ENCODE measurements around the gene CSNK1G1. TPM values are rescaled to one million over a fixed set of nuclear protein-coding genes. Genes with fewer than 3 reads are reported as not detected.
"Not testable (repeated sequence)": the region's sequence is repeated elsewhere in the genome, so short reads cannot be mapped to it uniquely, and the experiment has no call there.

CSNK1G1 gene
- total RNA-seq, 1 experiment from 2014 or later, result 15.0 TPM

DNA sequence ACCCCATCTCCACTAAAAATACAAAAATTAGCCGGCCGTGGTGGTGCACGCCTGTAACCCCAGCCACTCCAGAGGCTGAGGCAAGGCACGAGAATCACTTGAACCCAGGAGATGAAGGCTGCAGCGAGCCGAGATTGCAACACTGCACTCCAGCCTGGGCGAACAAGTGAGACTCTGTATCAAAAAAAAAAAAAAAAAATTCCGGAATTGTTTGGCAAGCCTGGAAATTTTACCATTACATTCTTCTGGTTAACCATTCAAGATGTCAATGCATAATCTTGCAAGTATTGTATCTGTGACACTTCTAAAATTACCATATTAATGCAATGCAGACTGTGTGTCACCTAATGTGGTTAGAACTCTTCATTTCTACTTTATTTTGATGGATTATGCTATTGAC, 67.0 kb downstream of the CSNK1G1 start:
- DNase-seq (ENCODE audit: low read depth), result no peak

DNA sequence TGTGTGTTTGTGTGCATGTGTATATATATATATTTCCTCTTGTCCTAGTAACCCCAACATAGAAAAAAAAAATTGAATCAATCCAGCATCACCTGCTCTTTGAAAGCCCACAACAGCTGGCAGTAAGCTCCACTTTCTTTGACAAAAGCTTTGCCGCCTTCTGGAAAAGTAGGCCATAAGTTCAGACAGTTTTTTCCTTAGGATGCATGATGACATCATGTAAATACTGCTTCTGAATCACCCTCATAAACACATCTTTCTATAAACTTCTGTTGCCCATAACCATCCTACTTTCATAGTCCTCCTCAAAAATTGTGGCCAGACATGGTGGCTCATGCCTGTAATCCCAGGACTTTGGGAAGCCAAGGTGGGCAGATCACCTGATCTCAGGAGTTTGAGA, 67.4 kb downstream of the CSNK1G1 start:
- DNase-seq (ENCODE audit: low read depth), result peak; percentile 17

DNA sequence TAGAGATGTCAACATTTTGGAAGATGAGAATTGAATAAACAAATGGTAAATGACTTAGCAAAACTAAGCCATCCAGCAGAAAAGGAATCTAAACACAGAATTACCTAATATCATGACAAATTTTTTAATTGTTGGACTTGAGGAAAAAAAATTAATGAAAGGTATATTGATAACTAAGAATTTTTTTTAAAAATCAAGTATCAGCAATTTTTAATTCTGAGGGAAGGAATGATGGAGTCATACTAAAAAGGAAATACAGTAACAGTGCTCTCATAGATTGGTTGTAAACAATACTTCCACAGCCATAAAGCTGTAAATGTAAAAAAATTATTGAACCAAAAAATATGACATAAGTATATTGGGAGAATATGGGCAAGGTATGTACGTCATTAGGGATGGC, 68.0 kb downstream of the CSNK1G1 start:
- DNase-seq (ENCODE audit: low read depth), result no peak

DNA sequence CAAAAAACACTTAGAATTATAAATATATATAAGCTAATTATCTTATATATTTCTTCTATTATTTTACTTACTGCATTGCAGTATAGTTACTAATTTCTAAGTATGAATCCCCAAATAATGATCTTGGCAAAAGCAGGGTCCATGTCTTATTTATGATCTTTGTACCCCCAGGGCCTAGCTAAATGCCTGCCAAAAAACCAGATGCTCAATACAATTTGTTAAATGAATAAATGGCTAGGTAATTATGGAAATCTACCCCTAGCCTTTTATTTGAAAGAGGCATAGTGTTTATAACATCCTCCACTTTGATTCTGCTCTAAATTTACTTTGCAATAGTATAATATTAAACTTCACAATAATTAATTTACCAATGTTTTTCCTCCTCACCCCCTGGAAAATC, 69.5 kb downstream of the CSNK1G1 start:
- DNase-seq (ENCODE audit: low read depth), result no peak

DNA sequence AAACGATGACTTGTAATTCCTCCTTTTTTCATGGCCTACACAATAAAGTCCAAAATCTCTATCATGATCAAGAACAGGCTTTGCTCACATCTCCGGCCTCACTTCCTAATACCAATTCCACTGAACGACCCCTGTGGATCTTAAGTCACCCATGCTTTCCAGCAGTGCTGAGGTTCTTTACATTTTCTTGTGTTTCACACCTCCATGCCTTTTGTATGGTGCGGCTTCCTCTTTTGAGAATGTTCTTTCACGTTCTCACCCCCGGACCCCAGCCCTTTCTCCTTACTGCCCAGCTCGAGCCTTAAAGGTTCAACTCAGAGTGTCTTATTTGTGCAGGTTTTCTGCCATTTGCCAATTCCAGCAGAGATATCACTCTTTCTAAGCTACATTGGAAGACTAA, 70.1 kb downstream of the CSNK1G1 start:
- DNase-seq (ENCODE audit: low read depth), result no peak

DNA sequence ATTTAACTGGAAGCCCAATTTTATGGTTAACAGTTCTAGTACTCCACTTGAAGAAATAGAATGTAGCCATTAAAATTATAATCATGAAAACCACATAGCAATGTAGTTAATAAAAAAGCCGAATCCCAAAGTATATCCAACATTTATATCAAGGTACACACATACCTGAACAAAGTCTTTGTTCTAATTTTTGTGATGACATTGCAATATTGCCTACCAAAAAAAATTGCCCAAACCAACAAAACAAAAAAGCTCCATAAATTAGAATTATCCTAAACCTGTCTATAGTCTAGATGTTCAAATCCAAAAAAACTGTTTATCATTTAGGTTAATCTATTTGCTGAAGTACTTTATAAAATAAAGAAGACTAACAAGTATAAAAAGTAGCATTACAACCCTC, 70.8 kb downstream of the CSNK1G1 start:
- no peak for DNase-seq (ENCODE audit: low read depth)

DNA sequence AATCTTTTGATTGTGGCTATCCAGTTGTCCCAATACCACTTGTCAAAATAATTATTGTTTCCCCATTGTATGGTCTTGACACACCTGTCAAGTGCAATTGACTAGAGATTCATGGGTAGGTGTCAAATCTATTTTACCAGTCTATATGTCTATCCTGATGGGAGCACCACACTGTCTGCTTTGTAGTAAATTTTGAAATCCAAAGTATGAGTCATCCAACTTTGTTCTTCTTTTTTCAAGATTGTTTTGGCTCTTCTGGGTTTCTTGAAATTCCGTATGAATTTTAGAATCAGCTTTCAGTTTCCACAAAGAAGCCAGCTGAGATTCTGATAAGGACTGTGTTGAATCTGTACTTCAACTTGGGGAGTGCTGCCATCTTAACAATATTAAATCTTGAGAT, 71.9 kb downstream of the CSNK1G1 start:
- DNase-seq (ENCODE audit: low read depth), result peak; percentile 45

DNA sequence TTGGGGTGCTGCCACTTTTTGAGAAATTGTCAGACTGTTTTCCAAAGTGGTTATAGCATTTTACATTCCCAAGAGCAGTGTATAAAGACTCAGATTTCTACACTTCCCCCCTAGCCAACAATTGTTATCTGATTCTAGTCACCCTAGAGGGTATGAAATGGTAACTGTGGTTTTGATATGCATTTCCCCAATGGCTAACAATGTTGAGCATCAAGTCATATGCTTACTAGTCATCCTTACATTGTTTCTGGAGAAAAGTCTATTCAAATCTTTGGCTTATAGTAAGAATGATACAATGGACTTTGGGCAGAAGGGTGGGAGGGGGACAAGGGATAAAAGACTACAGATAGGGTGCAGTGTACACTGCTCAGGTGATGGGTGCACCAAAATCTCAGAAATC, 73.3 kb downstream of the CSNK1G1 start:
- peak; percentile 2 for DNase-seq (ENCODE audit: low read depth)

DNA sequence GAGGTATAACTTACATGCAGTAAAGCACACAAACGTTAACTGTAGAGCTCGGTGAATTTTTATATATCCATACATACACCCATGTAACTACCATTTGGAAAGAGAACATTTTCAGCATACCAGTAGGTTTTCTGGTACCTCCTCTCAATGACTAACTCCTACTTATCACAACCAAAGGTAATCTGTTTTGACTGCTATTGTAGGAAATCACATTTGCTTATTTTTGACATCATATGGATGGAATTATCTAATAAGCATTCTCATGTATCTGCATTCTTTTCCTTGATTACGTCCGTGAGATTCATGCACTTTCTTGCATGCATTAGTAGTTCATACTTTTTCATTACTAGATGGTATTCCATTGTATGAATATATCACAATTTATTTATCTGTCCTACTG, 76.8 kb downstream of the CSNK1G1 start:
- no peak for DNase-seq (ENCODE audit: low read depth)

DNA sequence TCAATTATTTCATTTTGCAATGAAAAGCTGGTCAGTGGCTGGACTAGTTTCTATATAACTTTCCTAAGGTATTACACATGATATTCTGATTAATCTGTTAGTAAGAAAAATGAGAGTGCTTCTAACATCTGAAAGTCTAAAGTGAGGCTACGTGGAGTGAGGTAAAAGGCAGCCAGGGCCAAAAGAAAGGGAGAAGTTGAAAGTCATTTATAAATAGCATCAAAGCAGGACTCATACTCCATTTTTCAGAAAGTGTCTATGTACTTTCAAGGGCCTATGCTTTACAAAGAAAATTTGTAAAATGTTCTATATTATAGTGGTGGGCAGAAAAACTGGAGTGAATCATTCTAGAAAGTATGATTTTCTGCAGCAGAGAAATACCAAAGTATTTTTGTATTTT, 80.0 kb downstream of the CSNK1G1 start:
- no peak for DNase-seq (ENCODE audit: low read depth)

DNA sequence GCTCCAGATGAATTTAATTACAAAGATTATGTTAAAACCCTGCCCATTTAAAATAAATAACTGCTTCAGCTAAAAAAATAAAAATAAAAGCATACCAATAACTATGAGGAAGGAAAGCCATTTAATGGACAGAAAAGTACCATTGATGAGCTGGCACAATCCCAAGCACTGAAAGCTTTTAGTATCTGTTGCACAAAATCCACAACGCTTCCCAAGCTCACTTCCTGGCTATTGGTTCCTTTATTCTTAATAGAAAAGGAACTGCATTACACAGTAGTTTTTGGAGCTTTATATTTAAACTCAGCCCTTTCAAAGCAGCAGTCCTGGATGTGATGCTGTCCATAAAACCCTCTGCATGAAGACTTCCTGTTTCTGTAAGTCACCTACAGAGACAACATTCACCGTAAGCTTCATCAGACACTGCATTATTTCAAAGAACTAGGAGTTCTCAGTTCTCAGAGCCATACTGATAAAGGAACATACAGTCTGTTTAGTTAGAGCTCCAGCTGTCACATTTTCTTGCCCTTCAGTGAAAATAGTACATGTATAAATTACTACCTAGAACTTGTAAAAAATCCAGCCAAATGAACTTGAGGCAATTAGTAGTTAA, 81.5 kb downstream of the CSNK1G1 start:
- DNase-seq (ENCODE audit: low read depth), result no peak

DNA sequence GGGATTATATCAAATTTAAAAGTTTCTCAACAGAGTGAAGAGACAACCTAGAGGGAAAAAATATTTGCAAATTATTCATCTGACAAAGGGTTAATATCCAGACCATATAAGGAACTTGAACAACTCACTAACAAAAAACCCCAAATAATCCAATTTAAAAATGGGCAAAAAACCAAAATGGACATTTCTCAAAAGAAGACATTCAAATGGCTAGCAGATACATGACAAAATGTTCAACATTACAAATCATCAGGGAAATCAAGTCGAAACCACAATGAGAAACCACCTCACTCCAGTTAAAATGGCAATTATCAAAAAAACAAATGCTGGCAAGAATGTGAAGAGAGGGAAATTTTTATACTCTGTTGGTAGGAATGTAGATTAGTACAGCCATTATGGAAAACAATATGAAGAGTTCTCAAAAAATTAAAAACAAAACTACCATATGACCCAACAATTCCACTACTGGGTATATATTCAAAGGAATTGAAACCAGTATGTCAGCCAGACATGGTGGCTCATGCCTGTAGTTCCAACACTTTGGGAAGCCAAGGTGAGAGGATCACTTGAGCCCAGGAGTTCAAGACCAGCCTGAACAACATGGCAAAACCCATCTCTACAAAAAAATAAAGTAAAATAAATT, 88.5 kb downstream of the CSNK1G1 start:
- no peak for DNase-seq (ENCODE audit: low read depth)

DNA sequence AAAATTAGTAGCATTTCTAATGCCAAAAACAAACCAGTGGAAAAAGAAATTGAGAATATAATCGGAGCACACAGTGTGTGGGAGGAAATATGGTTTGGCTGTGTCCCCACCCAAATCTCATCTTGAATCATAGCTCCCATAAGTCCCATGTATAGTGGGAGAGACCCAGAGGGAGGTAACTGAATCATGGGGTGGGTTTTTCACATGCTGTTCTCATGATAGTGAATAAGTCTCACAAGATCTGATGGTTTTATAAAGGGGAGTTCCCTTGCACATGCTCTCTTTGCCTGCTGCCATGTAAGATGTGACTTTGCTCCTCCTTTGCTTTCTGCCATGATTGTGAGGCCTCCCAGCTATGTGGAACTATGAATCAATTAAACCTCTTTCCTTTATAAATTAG, 90.8 kb downstream of the CSNK1G1 start:
- DNase-seq (ENCODE audit: low read depth), result not testable (repeated sequence)

DNA sequence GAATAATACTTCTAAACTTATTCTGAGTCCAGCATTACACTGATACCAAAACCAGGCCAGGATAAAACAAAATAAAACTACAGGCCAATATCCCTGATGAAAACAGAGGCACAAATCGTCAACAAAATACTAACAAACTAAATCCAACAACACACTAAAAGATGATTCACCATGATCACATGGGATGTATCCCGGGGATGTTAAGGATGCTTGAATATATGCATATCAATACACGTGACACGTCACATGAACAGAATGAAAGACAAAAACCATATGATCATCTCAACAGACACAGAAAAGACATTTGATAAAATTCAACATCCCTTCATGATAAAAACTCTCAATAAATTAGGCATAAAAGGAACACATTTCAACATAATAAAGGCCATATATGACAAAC, 91.5 kb downstream of the CSNK1G1 start:
- DNase-seq (ENCODE audit: low read depth), result no peak

DNA sequence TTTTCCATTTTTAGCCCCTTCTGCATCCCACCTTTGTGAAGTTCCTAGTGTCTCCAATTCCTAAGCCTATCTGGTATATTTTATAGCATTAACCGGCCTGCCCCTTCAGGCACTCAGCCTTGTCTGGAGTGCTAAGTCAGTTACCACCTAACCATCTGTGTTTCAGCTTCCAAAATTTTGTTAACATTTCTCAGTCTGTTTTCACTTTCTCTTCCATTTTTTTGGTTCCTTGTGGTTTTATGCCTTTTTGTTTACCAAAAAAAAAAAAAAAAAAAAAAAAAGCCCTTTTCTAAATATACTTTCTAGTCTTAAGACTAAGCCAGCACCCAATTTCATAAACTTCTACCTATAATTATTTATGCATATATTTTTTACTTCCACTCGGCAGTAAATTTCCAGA, 92.4 kb downstream of the CSNK1G1 start:
- DNase-seq (ENCODE audit: low read depth), result no peak

DNA sequence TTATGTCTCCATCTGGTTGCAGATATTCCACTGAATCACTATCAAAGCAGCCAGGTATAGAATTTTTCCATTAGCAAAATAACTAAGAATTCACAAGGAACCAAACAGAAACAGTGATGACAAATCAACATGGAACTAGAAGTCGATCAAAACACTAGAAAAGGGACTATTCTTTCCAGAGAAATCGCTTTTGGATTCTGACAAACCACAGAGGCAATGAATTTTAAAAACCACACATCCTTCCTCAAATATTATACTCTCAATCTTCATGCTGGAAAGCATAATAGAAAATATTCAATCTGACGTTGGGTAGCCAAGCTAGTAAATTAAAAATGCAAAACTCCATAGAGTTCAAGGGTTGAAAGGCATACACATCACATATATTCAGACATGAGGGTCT, 99.9 kb downstream of the CSNK1G1 start:
- DNase-seq (ENCODE audit: low read depth), result no peak

DNA sequence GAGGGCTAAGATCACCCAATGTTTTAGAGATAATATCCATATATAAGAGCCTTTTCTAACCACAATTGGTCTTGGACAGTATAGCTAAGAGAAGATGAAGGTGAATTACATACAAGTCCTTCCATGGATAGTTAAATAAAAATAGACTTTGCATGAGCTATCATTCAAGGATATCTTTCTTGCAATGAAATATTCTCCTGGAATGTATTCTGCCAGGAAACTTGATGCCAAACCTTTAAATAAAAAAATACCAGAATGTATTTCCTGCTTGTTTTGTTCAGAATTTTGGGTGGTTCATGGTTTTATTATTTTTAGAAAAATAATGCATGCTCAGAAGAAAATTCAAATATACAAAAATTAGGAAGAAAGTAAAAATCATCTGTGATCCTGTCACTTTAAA, 104.3 kb downstream of the CSNK1G1 start:
- DNase-seq (ENCODE audit: low read depth), result no peak

DNA sequence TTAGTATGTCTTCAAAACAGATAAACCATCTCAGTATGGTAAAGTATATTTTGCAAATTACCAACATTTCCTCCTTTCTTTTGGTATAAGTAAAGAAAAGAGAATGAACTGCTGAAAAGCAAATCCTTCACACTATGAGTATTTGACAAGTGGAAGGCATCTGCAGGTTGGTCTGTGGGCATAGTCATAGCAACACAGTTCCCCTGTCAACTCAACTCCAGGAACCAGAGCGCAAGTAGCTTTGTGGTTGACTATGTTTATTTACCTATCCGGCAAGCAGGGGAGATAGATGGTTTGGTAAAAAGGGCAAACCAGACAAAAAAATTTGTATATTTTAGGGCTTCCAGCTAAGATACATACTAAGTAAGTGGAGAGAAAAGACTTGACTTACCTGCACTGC, 104.9 kb downstream of the CSNK1G1 start:
- DNase-seq (ENCODE audit: low read depth), result no peak

DNA sequence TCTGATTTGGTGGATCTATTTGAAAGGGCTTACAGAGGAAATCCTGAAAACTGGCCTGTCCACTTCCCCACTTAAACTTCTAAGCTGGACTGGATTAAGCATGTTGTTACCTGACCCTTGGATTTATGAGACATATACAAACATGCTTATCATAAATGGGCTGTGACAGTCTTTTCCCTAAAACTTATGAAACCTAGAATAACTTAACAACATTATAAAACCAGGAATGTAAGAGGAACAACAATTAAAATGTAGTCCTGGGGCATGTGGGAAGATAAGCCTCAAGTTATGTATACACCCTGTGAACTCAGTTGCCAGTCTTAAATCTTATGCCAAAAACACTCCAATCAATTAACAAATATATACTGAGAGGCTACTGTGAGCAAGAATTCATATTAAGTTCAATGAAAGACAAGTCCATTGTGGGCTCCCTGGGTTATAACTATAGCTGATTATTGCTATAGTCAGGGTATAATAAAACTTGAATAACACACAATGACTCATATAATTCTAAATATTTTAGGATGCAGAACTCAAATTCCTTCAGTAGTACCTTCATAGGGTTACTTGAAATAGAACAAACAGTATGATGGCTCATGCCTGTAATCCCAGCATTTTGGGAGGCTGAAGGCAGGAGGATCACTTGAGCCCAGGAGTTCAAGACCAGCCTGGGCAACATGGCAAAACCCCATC, 105.9 kb downstream of the CSNK1G1 start:
- no peak for DNase-seq (ENCODE audit: low read depth)

DNA sequence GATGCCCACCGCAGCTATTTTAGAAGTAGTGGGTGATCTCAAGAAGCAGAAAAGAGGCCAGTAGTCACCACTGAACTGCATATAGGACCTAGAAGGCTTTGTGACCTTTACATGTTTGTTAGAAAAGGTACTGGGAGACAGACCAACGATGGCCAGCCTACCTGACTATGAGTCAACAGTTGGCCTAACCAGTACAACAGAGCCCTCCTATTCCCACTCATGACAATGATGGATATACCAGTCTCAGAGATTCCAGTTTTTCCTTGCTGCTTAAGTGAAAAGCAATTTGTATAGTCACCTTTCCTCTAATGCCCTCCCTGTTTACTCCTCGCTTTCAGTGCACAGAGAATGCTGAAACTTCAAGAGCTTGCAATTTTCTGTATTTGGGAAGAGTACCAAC, 106.6 kb downstream of the CSNK1G1 start:
- no peak for DNase-seq (ENCODE audit: low read depth)

DNA sequence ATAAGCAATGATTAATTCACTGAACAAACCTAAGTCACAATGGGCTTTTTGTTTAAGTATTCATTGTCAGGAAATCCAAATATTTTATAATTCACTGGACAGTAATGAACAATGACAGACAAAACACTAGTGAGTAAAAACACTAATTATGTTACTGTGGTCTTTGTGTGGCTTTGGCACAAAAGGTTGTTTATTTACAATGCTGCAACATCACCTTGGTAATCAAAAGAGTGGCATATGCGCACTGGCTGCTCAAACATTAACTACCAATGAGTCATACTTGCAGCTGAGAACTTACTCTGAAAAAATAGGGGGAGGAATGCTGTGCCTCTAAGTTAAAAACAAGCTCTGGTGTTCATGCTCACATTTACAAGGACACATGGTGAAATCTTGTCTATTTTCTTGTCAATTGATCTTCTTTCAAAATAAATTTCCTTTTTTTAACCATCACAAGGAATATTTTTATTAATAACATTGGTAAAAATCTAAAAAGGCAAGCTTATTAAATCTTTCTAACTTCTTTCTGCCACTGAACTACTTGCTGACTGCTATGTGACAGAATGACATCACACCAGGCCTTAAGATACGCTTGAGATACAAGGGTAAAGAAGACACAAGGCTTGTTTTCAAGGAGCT, 107.9 kb downstream of the CSNK1G1 start:
- DNase-seq (ENCODE audit: low read depth), result peak; percentile 91

DNA sequence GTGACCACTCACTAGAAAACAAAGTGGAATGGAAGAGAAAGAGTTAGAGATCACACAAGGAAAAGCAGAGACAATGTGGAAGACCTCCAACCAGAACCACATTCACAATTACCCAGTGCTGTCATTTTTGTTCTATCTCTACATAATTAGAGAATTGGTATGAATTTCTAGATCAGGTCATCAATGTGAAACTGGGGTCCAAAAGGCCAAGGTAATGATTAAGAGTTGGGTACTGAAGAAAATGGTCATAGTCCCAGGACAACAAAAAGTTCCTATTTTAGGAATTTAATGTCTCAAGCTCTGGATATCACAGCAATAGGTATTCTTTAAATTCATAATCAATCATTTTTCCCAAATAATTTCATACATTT, 108.5 kb downstream of the CSNK1G1 start:
- DNase-seq (ENCODE audit: low read depth), result no peak
